Nephron (organoid): ENCODE results near the gene CD276.
A peak's percentile ranks its signal among the peaks of the same experiment; 100 is the strongest.

Experiments
- H3K27ac Mint-ChIP-seq, 3 experiments: 2 replicates each; pipeline ENCODE4 v1.8.0; 2020; ENCODE audit warnings: mixed read lengths in 3 of 3, mild to moderate bottlenecking in 2 of 3, moderate library complexity in 1 of 3
- H3K27me3 Mint-ChIP-seq: 2 replicates; pipeline ENCODE4 v1.8.0; 2021; ENCODE audit warnings: low read depth, mild to moderate bottlenecking, moderate library complexity, mixed read lengths
- H3K36me3 Mint-ChIP-seq: 2 replicates; pipeline ENCODE4 v1.8.0; 2020; ENCODE audit warnings: low read depth, mixed read lengths
- H3K4me1 Mint-ChIP-seq: 2 replicates; pipeline ENCODE4 v1.8.0; 2020; ENCODE audit warnings: mixed read lengths
- H3K4me3 Mint-ChIP-seq, 3 experiments: 2 replicates each; pipeline ENCODE4 v1.8.0; 2020; ENCODE audit warnings: mild to moderate bottlenecking in 3 of 3, mixed read lengths in 3 of 3, moderate library complexity in 2 of 3
- H3K9me3 Mint-ChIP-seq: 2 replicates; pipeline ENCODE4 v1.8.0; 2020; ENCODE audit warnings: mixed read lengths
- TF ChIP-seq, protein P1 (sequence below), 3 experiments: fragments of 200-600 bp; sonication (generic); IDR thresholded peaks; one replicate each; pipeline ENCODE4 v1.5.0; 2021; ENCODE audit warnings: antibody characterized with exemption in 3 of 3; ENCODE audit not compliant: unreplicated experiment in 3 of 3

Gene CD276

DNA sequence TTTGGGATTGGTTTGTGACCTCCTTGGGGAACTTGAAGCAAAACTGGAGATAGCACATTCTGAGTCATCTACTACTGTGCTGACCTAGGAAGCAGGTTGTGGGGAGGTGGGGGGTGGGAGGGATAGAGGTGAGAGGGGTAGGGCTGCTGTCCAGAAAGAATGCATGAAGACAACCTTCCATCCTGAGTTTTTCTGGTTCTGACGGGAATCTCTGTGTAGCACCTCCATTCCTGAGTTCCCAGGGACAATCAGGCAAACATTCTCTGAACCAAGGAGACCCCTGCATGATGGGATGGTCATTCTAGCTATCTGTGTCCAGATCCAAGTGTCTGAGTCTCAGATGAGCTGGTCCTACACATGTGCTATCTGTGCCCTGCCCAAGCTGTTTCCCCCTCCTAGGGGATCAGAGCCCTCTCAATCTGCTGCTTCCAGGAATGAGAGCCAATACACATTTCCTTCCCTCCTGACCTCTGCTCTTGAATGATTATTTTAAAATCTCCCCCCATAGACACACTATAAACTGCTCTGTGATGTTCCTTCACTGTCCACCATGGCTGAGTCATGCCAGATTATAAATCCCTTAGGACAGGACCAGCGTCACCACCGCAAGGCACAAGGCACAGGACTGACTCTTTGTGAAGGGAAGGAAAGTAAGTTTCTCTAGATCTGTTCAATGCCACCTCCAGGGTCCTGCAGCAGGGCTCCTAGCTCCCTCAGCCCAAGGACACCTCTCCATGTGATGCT, 2.2 kb upstream of the CD276 start:
- H3K9me3 Mint-ChIP-seq, result no peaks in the 10 kb centered on the region
- H3K36me3 Mint-ChIP-seq, result no peaks in the 10 kb centered on the region
- peak overlapping the region in 2 of 3 experiments; percentile 97 to 98 for H3K4me3 Mint-ChIP-seq
- TF ChIP-seq, protein P1, sequence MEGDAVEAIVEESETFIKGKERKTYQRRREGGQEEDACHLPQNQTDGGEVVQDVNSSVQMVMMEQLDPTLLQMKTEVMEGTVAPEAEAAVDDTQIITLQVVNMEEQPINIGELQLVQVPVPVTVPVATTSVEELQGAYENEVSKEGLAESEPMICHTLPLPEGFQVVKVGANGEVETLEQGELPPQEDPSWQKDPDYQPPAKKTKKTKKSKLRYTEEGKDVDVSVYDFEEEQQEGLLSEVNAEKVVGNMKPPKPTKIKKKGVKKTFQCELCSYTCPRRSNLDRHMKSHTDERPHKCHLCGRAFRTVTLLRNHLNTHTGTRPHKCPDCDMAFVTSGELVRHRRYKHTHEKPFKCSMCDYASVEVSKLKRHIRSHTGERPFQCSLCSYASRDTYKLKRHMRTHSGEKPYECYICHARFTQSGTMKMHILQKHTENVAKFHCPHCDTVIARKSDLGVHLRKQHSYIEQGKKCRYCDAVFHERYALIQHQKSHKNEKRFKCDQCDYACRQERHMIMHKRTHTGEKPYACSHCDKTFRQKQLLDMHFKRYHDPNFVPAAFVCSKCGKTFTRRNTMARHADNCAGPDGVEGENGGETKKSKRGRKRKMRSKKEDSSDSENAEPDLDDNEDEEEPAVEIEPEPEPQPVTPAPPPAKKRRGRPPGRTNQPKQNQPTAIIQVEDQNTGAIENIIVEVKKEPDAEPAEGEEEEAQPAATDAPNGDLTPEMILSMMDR (IDR thresholded peaks at IDR 0.05; ENCODE audit: unreplicated experiment in 3 of 3), result no peak
- H3K27ac Mint-ChIP-seq, result peak overlapping the region in 1 of 3 experiments; percentile 99
- H3K4me1 Mint-ChIP-seq, result peaks cover 40% of the 10 kb centered on the region
- no peaks in the 10 kb centered on the region for H3K27me3 Mint-ChIP-seq

DNA sequence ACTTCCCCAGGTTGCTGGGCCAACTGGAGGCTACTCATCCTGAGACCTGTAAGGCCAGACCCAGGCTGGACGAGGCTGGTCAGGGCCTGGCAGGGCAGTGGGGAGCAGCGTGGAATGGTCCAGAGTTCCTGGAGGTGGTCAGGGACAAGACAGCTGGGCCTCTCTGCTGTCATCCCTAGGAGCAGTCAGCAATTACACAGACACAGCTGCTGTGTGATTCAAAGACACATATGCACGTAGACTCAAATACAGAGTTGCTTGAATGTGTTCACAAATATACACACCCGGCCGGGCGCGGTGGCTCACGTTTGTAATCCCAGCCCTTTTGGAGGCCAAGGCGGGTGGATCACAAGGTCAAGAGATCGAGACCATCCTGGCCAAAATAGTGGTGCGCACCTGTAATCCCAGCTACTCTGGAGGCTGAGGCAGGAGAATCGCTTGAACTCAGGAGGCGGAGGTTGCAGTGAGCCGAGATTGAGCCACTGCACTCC, 1.5 kb upstream of the CD276 start:
- Mint-ChIP-seq H3K4me3 (peak overlapping the region; percentile 95 to 98 (median 97)), H3K27me3 (no peaks in the 10 kb centered on the region), H3K4me1 (peaks cover 41% of the 10 kb centered on the region), H3K27ac (peak overlapping the region; percentile 96 to 99 (median 98)), H3K36me3 (no peaks in the 10 kb centered on the region), H3K9me3 (no peaks in the 10 kb centered on the region)
- TF ChIP-seq, protein P1 (IDR thresholded peaks at IDR 0.05; ENCODE audit: unreplicated experiment in 3 of 3), result no peak

DNA sequence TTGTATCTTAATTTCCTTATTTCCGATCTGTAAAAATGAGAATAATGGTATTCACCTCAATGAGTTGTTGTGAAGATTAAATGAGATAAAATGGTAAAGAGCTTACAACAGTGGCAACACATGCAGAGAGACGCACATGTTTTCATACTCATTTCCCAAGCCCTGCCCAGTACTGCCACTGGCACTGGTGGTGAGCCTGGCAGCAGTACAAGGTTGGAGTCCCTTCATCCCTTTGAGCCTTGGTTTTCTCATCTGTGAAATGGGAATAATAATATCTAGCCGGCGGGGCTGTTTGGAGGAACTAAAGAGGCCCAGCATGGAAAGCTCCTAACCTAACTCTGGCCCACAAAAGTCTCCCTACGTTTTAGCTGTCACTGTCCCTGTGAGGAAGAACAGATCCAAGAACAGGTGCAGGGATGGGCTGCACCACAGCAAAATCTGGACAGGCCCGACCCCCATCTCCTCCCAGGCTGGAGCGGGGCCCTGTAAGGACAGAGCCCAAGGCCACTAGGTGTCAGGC, 866 bp upstream of the CD276 start:
- H3K27me3 Mint-ChIP-seq, result no peaks in the 10 kb centered on the region
- TF ChIP-seq, protein P1 (IDR thresholded peaks at IDR 0.05; ENCODE audit: unreplicated experiment in 3 of 3), result peak in 1 of 3 experiments; percentile 35
- H3K9me3 Mint-ChIP-seq, result no peaks in the 10 kb centered on the region
- peaks cover 48% of the 10 kb centered on the region for H3K4me1 Mint-ChIP-seq
- no peaks in the 10 kb centered on the region for H3K36me3 Mint-ChIP-seq
- H3K27ac Mint-ChIP-seq, result peak overlapping the region; percentile 96 to 99 (median 98)
- H3K4me3 Mint-ChIP-seq, result peak overlapping the region; percentile 95 to 98 (median 97)

DNA sequence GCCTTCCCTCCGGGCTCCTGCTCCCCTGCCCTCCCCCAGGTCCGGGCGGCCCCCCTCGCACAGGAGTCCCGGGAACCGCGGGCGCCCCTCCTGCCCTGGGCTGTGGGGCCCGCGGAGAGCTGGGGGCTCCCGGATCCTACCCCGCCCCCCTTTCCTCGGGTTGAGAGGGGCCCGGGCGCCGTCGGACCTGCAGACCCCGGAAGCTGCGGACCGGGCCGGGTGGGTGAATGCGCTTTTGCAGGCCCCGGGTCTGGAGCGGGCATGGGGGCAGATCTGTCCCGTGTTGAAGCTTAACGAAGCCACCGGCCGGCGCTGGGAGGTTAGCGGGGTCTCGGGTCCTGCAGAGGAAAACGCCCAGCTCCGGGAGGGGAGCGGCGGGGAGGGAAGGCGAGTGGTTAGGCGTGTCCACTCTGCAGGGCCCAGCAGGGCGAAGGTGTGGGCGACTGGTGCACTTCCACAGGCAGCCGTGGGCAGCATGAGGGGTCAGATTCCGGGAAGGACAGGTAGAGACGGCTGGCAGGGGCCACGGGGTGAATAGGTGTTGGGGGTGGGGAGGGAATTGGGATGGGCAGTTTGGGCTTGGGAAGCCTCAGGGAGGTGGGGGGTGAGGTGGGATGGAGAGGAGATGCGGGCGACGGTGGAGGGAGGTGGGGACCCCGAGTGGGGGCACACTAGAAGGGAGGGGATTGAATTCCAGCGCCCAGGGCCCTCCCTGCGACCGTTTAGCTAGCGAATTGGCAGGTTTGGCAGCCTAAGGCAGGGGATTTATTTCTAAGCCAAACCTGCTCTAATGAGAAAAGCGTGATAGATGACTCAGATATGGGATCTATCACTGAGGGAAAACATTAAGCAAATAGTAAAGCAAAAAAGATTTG, 635 bp downstream of the CD276 start:
- TF ChIP-seq, protein P1 (IDR thresholded peaks at IDR 0.05; ENCODE audit: unreplicated experiment in 3 of 3), result no peak
- H3K27ac Mint-ChIP-seq, result peak overlapping the region; percentile 84 to 90 (median 89)
- H3K4me3 Mint-ChIP-seq, result peak overlapping the region; percentile 91 to 98 (median 92)
- H3K4me1 Mint-ChIP-seq, result peaks cover 59% of the 10 kb centered on the region
- H3K9me3 Mint-ChIP-seq, result no peaks in the 10 kb centered on the region
- peaks cover 5% of the 10 kb centered on the region for H3K36me3 Mint-ChIP-seq
- no peaks in the 10 kb centered on the region for H3K27me3 Mint-ChIP-seq

DNA sequence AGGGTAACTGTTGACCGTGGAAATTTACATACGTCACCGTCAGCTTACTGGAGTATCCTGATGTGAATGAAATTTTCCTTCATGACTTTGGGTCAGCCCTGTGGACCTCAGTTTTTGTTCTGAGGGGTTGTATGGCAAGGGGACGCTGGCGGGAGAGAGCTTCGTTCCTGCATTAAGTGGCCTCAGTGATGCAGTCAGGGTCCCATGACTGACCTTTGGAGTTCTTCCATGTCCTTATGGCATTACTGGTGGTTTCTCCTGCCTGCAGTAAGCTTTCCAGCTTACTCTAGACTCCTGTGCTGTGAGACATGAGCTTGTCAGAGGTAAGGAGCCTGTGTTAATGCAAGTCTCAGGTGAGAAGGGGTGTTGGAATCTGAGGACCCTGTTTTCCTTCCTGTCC, 1.8 kb downstream of the CD276 start:
- H3K9me3 Mint-ChIP-seq, result no peaks in the 10 kb centered on the region
- TF ChIP-seq, protein P1 (IDR thresholded peaks at IDR 0.05; ENCODE audit: unreplicated experiment in 3 of 3), result no peak
- H3K27me3 Mint-ChIP-seq, result no peaks in the 10 kb centered on the region
- H3K27ac Mint-ChIP-seq, result peak overlapping the region; percentile 84 to 90 (median 89)
- peaks cover 5% of the 10 kb centered on the region for H3K36me3 Mint-ChIP-seq
- H3K4me1 Mint-ChIP-seq, result peaks cover 59% of the 10 kb centered on the region
- peak overlapping the region; percentile 91 to 98 (median 92) for H3K4me3 Mint-ChIP-seq
